Brain microvascular endothelial cell (primary cell): Measurements from ENCODE around the gene R3HCC1L.

Experiments
- DNase-seq: peaks from one replicate; pipeline ENCODE4 v3.0.0-alpha.2; 2020
- H3K27ac ChIP-seq: fragments of 250-450 bp; sonication (Bioruptor Pico); 2 replicates; pipeline ENCODE4 v1.5.1; 2020; ENCODE audit warnings: mild to moderate bottlenecking, moderate library complexity
- H3K27me3 ChIP-seq: fragments of 250-450 bp; sonication (Bioruptor Pico); replicated peaks from 2 replicates; pipeline ENCODE4 v1.5.1; 2020; ENCODE audit warnings: mild to moderate bottlenecking
- H3K36me3 ChIP-seq: fragments of 250-450 bp; sonication (Bioruptor Pico); replicated peaks from 2 replicates; pipeline ENCODE4 v1.5.1; 2020; ENCODE audit warnings: mild to moderate bottlenecking
- H3K4me3 ChIP-seq: 2 replicates; pipeline ENCODE4 v1.5.1; 2011; ENCODE audit warnings: low read depth, mild to moderate bottlenecking, control low read depth, low read length, moderate library complexity
- in situ Hi-C: cut with HindIII; loops from 2 replicates; pipeline ENCODE4 v1.10.0; 2017; ENCODE audit warnings: low sequenced_read_pairs, low pct_ligation_motif_present
- TF ChIP-seq, protein P1 (sequence below): IDR thresholded peaks from 2 replicates; pipeline ENCODE4 v1.5.1; 2011; ENCODE audit warnings: low read depth, mild to moderate bottlenecking, moderate library complexity, low read length, control low read depth, inconsistent platforms; ENCODE audit errors: missing control alignments

The R3HCC1L gene

DNA sequence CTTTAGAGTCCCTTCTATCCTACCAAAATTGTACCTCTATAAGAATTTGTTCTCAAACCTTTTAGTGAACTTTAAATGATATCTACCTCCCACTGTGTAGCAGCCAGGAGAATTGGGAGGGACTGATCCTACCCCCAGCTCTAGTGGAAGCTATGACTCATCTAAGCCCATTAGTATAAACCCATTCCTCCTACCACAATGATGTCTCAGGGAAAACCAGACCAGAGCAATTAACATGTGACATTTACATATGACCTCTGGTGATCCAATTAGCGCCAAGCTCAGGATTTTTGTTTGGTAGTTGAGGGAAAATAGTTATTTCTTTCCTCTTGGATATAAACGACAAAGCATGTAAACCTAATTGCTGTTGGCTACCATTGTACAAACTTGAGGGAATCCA lies 33.1 kb upstream of the R3HCC1L start:
- no peak for DNase-seq
- TF ChIP-seq, protein P1, sequence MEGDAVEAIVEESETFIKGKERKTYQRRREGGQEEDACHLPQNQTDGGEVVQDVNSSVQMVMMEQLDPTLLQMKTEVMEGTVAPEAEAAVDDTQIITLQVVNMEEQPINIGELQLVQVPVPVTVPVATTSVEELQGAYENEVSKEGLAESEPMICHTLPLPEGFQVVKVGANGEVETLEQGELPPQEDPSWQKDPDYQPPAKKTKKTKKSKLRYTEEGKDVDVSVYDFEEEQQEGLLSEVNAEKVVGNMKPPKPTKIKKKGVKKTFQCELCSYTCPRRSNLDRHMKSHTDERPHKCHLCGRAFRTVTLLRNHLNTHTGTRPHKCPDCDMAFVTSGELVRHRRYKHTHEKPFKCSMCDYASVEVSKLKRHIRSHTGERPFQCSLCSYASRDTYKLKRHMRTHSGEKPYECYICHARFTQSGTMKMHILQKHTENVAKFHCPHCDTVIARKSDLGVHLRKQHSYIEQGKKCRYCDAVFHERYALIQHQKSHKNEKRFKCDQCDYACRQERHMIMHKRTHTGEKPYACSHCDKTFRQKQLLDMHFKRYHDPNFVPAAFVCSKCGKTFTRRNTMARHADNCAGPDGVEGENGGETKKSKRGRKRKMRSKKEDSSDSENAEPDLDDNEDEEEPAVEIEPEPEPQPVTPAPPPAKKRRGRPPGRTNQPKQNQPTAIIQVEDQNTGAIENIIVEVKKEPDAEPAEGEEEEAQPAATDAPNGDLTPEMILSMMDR, result no peak
- no peak overlapping the region for H3K4me3 ChIP-seq
- H3K36me3 ChIP-seq, result no peaks in the 10 kb centered on the region
- no peak overlapping the region for H3K27ac ChIP-seq
- no peaks in the 10 kb centered on the region for H3K27me3 ChIP-seq
- in situ Hi-C loops, result no loop called here

DNA sequence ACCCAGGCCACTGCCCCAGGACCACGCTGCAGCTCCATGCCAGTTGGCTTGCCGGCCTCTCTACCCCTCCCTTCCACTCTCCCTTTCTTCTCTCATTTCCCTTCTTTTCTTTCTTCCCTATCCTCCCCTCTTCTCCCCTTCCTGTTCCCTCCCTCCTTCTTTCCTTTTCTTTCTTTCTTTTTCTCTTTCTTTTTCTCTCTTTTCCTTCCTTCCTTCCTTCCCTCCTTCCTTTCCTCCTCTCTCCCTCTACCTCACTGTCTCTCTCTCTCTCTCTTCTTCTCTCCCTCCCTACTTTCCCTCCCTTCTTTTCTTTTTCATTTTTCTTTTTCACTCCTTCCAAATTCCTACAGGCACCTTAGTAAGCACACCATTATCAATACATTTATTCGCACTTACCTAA lies 30.3 kb upstream of the R3HCC1L start:
- in situ Hi-C loops, result no loop called here
- Histone ChIP-seq H3K36me3 (no peaks in the 10 kb centered on the region), H3K27ac (no peak overlapping the region), H3K4me3 (no peak overlapping the region), H3K27me3 (no peaks in the 10 kb centered on the region)
- TF ChIP-seq, protein P1, result no peak
- no peak for DNase-seq

DNA sequence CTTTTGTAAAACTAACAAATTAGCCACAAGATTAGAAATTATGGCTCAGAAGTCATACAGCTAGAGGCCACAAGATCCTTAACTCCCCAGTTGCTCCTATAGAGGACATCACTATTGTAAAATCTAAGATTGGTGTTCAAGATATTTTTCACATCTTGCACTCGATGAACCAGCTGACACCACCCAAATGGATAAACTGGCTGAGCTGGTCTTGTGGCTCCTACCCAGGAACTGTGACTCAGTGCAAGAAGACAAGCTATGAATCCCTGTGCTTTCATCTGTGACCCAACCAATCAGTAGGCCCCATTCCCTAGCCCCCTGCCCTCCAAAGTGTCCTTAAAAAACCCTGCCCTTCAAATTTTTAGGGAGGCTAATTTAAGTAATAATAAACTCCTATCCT lies 27.9 kb upstream of the R3HCC1L start:
- no peak for DNase-seq
- no peak overlapping the region for H3K4me3 ChIP-seq
- no peaks in the 10 kb centered on the region for H3K36me3 ChIP-seq
- H3K27ac ChIP-seq, result no peak overlapping the region
- no peaks in the 10 kb centered on the region for H3K27me3 ChIP-seq
- TF ChIP-seq, protein P1, result no peak
- in situ Hi-C loops, result no loop called here

DNA sequence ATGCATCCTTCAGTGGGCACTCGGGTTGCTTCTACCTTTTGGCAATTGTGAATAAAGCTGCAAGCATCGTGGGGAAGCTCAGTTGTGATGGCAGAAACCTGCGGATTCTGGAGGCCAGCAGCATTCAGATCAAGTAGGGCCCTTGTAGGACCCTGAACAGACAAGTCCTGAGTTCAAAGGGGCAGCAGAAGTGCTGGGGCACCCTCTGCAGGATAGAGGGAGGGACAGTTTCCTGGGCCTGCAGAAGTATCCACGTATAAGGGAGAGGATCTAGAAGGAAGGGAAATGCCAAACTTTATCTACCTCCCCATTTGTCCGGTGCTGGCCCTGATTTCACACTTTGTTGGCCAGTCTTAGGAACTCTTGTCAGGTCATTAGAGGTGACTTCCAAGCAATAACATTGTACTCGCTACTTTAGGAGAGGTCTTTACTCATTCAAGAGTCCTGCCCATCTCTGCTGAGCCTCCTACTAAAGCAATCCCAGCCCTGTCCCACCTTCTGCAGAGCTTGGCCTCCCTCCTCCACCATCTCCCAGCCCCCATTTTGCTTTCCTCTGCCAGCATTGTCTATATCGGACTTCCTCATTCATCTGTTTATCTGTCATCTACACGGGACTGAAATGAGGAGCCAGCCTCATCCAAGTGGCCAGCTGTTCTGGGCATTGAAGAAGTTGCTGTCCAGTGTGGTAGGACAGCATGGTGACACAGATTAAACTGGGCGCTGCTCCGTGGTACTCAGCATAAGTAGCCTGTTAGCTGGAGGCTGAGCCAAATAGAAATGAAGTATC lies 26.6 kb upstream of the R3HCC1L start:
- no peaks in the 10 kb centered on the region for H3K27me3 ChIP-seq
- no peak overlapping the region for H3K27ac ChIP-seq
- DNase-seq, result no peak
- H3K36me3 ChIP-seq, result no peaks in the 10 kb centered on the region
- no peak overlapping the region for H3K4me3 ChIP-seq
- TF ChIP-seq, protein P1, result no peak
- in situ Hi-C loops, result no loop called here

DNA sequence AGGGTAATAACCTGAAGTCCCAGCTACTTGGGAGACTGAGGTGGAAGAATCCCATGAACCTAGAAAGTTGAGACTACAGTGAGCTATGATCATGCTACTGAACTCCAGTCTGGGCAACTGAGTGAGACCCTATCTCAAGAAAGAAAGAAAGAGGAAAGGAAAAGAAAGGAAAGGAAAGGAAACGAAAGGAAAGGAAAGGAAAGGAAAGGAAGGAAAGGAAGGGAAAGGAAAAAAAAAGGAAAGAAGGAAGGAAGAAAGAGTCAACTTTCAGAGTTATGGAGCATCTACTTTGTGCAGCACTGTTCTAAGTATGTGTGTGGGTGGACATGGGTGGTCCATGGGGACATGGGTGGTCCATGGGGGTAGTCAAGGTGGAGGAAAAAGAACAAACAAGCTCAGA lies 24.1 kb upstream of the R3HCC1L start:
- no peaks in the 10 kb centered on the region for H3K27me3 ChIP-seq
- H3K27ac ChIP-seq, result no peak overlapping the region
- no peak overlapping the region for H3K4me3 ChIP-seq
- DNase-seq, result no peak
- no peaks in the 10 kb centered on the region for H3K36me3 ChIP-seq
- TF ChIP-seq, protein P1, result no peak
- in situ Hi-C loops, result no loop called here
